GM12891 (cell line): Measurements from ENCODE around the gene RASL10A.

Experiments used
- PAX5 ChIP-seq: IDR thresholded peaks from 2 replicates; pipeline ENCODE4 v1.6.1; 2011; ENCODE audit warnings: low read length, moderate library complexity, mild to moderate bottlenecking; ENCODE audit not compliant: insufficient read depth, severe bottlenecking
- POLR2A ChIP-seq: IDR thresholded peaks from 2 replicates; pipeline ENCODE4 v1.6.1; 2011; ENCODE audit warnings: low read depth, low read length, control low read depth
- POLR2AphosphoS5 ChIP-seq: IDR thresholded peaks from 2 replicates; pipeline ENCODE4 v1.6.1; 2011; ENCODE audit warnings: low read depth, low read length, control low read depth
- POU2F2 ChIP-seq: IDR thresholded peaks from 2 replicates; pipeline ENCODE4 v1.6.1; 2011; ENCODE audit warnings: low read depth, mild to moderate bottlenecking, control low read depth, low read length, moderate library complexity
- SPI1 ChIP-seq: IDR thresholded peaks from 2 replicates; pipeline ENCODE4 v1.6.1; 2011; ENCODE audit warnings: low read depth, low read length, control low read depth
- TAF1 ChIP-seq: IDR thresholded peaks from 2 replicates; pipeline ENCODE4 v1.6.1; 2011; ENCODE audit warnings: low read depth, low read length, control low read depth

DNA sequence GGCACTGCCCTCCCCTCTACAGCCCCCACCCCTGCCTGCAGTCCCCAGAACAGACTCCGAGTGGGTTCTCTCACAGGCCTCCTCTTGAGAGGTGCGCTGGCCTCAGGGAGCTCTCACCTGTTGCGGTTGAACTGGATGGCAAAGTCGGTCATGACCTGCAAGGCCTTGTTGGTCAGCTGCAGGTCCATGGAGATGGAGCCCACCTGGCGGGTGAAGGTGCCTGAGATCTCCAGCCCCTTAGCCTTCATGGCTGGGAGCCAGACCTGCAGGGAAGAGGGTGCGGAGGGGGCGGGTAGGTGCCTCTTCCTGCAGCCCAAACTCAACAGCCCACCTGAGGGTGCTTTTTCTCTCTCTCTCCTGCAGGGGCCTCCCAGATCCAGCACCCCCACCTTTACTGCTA lies 18.7 kb upstream of the RASL10A start:
- TF ChIP-seq POLR2AphosphoS5, result no peak
- TF ChIP-seq POLR2A, result no peak
- TF ChIP-seq TAF1, result no peak
- TF ChIP-seq POU2F2, result no peak
- no peak for TF ChIP-seq PAX5
- TF ChIP-seq SPI1, result no peak
